NB4 (cell line): ENCODE results near the gene EMP1.

ENCODE experiments used
- CTCF ChIP-seq: IDR thresholded peaks from one replicate; pipeline ENCODE4 v1.5.1; 2012; ENCODE audit warnings: low read depth, low read length
- MAX ChIP-seq: IDR thresholded peaks from 2 replicates; pipeline ENCODE4 v1.6.1; 2011; ENCODE audit warnings: low read depth, low read length
- MYC ChIP-seq: IDR thresholded peaks from 2 replicates; pipeline ENCODE4 v1.6.1; 2011; ENCODE audit warnings: low read depth, low read length
- POLR2A ChIP-seq: IDR thresholded peaks from 2 replicates; pipeline ENCODE4 v1.6.1; 2011; ENCODE audit warnings: mild to moderate bottlenecking; ENCODE audit not compliant: insufficient read length; ENCODE audit errors: extremely low read depth

- TF ChIP-seq CTCF (no peak), POLR2A (no peak), MAX (no peak), MYC (no peak)
Measured at GRCh38 chr12:13182881-13183280, 13.6 kb upstream of the EMP1 start.
